HG02885 (cell line): ENCODE data around the gene YIPF2.
"Not testable (repeated sequence)": the region's sequence is repeated elsewhere in the genome, so short reads cannot be mapped to it uniquely, and the experiment has no call there.

ENCODE experiments used
- ATAC-seq: cut with Tn5 transposase; IDR thresholded peaks from one replicate; pipeline ENCODE4 v1.9.1; 2021; ENCODE audit warnings: mild to moderate bottlenecking; ENCODE audit not compliant: unreplicated experiment, poor library complexity

The YIPF2 gene

DNA sequence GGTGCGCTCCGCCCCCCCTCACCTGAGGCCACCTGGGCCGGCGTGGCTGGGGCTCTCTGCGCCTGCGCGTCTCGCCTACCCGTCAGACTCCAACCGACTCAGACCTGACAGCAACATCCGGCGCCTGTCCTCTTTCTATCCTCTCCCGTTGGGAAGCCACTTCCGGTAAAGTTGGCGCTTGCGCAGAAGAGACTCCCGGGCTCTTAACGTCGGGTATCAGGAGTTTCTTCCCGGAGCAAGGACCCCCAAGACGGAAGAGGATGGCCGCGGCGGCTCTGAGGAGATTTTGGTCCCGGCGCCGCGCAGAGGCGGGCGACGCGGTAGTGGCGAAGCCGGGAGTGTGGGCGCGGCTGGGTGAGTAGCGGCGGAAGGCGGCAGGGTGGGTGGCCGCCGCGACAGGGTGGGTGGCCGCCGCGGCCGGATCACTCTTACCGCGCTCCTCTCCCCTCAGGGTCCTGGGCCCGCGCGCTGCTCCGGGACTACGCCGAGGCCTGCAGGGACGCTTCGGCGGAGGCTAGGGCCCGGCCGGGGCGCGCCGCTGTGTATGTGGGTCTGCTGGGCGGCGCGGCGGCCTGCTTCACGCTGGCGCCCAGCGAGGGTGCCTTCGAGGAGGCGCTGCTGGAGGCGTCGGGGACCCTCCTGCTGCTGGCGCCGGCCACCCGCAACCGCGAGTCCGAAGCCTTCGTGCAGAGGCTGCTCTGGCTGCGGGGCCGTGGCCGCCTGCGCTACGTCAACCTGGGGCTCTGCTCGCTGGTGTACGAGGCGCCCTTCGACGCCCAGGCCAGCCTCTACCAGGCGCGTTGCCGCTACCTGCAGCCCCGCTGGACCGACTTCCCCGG is at the start of gene YIPF2, which contains the start of gene TIMM29:
YIPF2 (minus strand) TSS at position 77 of the 839 bp plus-strand sequence. CDS start 229 bp downstream, outside the sequence.
TIMM29 (plus strand) TSS at position 249 of the 839 bp plus-strand sequence; CDS start at position 261, 12 bp downstream.
- peak; percentile 90 for ATAC-seq

DNA sequence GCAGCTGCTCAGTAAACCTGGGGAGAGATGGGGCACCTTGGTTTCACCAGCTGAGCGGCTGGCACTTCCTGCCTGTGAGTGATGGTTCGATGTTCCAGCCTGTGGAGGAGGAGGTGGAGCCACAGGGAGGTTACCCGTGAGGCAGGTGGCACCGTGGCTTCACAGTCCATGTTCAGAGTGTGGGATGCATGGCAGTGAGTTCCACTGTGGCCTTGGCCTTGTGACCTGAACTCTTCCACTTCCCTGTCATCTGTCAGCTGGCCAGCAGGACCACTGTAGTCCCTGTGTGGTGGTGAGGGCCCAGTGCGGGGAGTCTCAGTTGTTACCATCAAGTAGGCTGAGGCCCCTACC is 49.3 kb upstream of the YIPF2 start:
- no peak for ATAC-seq

DNA sequence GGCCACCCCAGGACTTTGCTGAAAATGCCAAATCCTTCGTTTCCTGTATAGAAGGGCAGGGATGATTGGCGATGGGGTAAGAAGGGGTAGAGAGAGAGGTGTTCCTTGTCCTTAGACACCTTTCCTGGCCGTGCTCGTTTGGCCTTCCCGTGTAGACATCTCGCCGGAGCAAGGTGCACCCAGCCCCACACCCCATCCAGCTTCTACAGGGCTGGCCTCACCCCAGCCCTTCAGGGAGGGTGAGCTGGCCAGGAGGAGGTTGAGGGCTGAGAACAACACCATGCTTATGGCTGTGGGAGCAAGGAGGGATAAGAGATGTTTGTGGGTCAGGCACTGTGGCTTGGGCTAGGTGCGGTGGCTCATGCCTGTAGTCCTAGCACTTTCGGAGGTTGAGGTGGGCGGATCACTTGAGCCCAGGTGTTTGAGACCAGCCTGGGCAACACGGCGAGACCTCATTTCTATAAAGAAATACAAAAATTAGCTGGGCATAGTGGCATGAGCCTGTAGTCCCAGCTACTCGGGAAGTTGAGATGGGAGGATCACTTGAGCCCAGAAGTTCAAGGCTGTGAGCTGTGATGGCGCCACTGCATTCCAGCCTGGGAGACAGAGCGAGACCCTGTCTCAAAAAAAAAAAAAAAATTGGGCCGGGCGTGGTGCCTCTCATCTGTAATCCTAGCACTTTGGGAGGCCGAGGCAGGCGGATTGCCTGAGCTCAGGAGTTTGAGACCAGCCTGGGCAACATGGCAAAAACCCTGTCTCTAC is 47.9 kb upstream of the YIPF2 start:
- no peak for ATAC-seq

DNA sequence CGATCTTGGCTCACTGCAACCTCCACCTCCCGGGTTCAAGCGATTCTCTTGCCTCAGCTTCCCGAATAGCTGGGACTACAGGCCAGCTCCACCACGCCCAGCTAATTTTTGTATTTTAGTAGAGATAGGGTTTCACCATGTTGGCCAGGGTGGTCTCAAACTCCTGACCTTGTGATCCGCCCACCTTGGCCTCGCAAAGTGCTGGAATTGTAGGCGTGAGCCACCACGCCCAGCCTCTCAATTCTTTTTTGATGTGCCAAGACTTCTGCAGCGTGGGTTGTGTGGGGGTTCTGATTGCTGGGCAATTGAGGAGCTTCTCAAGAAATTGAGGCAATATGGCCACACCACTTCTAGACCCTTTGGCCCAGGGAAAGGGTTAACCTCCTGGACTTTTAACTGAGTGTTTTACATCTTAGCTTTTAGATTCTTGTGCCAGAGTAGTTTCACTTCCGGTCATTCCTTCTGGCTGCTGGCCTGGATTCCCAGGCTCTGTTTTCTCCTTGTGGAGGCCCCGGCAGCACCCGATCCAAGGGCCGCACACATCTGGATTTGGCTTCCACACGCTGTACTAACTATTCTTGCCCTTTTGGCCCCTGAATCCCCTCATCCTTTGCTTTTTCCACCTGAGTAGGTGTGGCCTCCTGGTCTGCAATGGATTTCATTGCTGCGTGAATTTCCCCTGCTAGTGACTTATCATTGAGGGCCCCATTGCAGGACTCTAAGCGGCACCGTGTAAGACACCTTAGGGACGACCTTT is 47.1 kb upstream of the YIPF2 start:
- ATAC-seq = no peak

DNA sequence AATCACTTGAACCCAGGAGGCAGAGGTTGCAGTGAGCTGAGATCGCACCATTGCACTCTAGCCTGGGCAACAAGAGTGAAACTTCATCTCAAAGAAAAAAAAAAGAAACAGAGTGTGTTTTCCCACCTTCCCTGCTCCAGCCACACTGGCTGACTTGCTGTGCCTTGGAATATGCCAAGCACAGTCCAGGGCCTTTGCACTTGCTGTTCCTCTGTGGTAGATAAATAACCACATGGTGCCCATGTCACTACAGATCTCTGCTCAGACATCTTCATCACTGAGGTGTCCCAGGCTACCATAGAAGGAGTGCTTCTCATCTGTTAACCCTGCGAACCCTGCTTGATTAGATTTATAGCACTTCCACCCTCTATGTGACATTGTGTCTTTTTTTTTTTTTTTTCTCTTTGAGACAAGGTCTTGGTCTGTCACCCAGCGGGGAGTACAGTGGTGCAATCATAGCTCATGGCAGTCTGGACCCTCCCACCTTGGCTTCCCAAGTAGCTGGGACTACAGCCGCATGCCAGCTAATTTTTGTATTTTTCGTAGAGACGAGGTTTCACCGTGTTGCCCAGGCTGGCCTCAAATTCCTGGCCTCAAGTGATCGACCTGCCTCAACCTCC is 42.8 kb upstream of the YIPF2 start:
- no peak for ATAC-seq

DNA sequence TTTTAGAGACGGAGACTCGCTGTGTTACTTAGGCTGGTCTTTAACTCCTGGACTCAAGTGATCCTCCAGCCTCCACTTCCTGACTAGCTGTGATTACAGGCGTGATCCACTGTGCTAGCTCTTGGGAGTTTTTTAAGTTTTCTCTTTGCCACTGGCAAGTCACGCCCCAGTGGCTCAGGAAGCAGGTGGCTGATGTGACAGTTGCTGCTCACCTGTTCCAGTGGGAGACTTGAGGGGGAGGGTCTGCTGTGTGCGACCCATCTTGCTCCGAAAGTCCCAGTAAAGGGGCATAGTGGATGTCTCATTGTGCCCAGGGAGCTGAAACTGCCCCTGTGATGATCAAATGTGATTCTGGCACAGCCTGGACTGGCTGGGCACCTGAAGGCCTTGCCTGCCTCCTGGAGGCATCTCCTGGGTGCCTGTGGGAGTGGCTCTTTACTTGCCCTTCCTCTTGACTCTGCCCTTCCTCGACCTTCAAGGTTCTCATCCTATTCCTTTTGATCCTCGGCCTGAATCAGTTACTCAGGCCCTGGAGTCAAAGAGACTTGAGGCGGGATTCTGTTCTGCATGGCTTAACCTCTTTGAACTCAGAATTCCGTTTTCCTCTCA is 40.2 kb upstream of the YIPF2 start:
- no peak for ATAC-seq

DNA sequence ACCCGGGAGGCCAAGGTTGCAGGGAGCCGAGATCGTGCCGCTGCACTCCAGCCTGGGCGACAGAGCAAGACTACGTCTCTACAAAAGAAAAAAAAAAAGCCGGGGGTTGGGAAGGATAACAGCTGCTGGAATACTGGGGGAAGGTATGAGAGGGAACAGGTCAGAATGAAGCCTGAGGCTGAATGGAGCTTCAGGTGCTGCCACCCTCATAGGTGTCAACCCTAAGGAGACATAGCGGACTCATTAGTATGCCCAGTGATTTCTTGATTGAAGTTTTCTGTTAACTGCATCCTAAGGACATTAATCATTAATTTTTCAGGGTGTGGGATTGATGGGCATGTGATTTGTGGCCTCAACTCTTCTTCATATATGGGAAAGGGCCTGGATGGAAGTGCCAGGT is 38.4 kb upstream of the YIPF2 start:
- no peak for ATAC-seq

DNA sequence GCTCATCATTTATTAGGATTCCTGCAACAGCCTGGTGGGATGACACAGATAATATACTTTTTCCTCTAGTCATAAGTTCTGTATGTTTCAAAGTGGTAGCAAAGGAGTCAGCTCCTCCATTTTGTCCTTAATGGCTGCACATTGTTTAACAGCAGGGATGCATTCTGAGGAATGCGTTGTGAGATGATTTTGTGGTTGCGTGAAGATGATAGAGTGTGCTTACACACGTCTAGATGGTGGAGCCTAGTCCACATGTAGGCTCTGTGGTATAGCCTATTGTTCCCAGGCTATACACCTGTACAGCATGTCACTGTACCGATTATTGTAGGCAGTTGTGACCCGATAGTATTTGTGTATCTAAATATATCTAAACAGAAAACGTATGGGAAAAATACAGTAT is 37.0 kb upstream of the YIPF2 start:
- ATAC-seq = no peak

DNA sequence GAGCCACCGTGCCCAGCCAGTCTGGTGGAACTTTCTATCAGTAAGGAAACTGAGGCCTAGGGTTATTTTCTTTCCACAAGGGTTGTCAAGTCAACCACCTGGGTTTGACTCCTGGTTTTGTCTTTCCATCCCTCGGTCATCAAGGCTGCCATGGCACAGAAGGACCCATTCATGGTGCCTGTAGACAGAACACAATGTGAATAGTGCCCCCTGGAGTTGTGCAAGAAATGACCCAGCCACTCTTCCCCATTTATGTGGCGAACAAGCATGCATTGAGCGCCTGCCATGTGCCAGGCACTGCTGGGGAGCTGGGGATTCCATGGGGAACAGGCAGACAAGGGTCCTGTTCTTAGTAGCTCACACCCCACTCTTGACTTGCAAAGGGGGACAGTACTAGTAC is 36.5 kb upstream of the YIPF2 start:
- ATAC-seq = no peak

DNA sequence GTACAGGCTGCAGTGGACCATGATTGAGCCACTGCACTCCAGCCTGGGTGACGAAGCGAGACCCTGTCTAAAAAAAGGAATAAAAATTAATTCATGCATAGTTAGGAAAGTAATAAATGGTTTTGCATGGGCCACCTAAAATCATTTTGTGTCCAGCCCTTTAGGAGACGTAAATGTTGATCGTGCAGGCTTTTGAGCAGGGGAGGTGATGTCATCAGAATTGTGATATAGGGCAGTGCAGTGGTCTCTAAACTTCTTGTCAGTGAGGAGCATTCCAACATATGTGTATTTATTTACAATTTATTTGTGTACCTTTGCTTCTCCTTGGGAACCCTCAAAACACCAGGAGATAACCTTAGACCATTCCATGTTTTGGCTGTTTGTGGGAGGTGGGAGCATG is 35.4 kb upstream of the YIPF2 start:
- no peak for ATAC-seq

DNA sequence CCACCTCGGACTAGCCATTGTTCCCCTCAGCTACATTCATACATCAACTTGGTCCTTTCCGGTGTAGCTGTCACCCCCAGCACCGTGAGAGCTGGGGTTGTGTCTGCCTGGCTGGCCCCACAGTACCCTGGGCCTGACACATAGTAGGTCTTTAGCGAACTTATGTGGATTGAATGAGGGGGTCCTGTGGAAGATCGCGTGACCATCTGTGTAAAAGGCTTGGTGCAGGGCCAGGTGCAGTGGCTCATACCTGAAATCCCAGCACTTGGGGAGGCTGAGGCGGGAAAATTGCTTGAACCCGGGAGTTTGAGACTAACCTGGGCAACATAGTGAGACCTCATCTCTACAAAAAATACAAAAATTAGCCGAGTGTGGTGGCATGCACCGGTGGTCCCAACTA is 34.4 kb upstream of the YIPF2 start:
- no peak for ATAC-seq

DNA sequence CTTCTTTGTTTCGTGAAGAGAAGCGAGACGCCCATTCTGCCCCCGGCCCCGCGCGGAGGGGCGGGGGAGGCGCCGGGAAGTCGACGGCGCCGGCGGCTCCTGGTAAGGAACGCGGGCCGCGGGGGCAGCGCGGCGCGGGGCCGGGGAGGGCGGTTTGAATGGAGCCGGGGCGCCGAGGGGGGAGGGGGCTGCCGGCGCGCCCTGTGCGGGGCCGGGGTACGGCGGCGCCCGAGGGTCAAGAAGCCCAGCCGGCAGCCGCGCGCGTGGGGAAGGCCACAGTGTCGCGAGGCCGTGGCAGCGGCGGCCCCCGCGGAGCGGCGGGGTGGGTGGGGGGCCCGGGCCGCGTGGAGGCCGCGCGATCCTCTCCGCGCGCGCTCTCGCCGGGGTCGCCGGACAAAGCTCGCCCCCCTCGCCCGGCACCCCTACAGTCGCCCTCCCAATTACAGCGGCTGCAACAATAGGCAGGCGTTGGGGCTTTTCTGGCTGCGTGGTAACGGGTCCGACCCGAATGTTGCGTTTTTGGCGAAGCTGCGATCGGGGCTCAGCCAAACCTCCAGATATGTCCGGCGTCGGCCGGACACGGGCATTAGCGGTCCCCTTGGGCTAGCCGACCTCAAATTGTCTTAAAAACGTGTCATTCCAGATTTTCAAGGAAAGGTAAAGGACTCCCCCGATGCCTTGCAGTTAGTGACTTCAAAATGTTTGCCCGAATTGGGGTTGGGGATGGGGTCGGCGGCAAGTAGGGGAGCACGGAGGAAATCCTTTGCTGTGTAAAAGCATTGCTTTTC is 32.8 kb upstream of the YIPF2 start:
- peak; percentile 36 for ATAC-seq

DNA sequence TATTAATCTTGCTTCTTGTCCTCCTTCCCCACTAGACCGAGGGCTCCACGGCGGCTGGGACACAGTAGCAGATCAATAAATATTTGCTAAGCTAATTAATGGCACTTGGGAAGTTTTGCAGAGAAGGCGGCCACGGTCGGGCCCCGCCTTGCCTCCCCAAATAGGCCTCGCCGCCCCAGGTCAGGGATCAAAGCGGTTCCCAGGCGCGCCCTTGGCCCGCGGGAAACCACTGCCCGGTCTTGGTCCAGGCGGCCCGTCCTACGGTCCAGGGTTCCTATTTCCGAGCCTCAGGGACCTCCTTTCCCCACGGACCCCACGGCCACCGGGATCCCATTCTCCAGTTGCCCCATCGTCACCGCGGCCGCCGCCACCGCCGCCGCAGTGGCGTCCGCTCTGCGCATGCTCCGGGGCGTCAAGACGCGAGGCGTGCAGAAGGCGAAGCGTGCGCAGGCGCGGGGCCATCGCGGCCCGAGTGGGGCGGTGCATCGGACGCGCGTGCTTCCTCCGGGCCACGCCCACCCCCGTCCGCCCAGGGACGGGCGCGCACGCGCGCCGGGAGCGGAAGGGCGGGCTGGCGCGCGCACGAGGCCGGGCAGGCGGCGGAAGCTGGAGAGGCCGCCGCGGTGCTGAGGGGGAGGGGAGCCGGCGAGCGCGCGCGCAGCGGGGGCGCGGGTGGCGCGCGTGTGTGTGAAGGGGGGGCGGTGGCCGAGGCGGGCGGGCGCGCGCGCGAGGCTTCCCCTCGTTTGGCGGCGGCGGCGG is 32.1 kb upstream of the YIPF2 start, which contains the start of gene SMARCA4:
SMARCA4 (plus strand) TSS at position 717 of the 759 bp plus-strand sequence. CDS start 23,122 bp downstream, outside the sequence.
- ATAC-seq = peak; percentile 83

DNA sequence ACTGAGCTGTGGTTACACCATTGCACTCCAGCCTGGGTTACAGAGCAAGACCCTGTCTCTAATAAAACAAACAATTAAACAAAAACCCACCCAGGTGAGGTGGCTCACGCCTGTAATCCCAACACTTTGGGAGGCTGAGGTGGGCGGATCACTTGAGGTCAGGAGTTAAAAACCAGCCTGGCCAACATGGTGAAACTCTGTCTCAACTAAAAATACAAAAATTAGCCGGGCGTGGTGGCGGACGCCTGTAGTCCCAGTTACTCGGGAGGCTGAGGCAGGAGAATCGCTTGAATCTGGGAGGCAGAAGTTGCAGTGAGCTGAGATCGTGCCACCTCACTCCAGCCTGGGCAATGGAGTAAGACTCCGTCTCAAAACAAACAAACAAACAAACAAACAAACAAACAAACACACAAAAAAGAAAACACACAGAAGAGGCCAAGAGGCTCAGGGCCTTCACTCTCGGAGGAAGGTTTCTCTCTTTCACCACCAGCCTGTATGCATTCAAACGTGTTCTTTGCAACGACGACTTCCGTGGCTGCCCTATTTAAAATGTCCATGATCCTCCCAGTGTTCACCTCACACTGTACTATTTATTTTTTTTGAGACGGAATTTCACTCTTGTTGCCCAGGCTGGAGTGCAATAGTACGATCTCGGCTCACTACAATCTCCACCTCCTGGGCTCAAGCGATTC is 31.0 kb upstream of the YIPF2 start:
- not testable (repeated sequence) for ATAC-seq

DNA sequence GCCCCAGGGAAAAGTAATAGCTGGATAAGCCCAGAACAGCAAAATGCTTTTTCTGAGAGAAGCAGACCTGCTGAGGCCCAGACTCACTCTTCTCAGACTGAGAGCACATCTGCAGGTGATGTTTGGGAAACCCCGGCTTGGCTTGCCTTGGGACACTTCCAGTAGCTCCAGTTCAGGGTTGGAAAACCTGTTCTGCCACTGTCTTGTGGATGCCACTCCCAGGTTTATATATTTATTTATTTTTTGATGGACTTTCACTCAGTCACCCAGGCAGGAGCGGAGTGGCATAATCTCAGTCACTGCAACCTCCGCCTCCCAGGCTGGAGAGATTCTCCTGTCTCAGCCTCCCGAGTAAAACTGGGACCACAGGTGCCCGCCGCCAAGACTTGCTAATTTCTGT is 24.4 kb upstream of the YIPF2 start:
- ATAC-seq = no peak

DNA sequence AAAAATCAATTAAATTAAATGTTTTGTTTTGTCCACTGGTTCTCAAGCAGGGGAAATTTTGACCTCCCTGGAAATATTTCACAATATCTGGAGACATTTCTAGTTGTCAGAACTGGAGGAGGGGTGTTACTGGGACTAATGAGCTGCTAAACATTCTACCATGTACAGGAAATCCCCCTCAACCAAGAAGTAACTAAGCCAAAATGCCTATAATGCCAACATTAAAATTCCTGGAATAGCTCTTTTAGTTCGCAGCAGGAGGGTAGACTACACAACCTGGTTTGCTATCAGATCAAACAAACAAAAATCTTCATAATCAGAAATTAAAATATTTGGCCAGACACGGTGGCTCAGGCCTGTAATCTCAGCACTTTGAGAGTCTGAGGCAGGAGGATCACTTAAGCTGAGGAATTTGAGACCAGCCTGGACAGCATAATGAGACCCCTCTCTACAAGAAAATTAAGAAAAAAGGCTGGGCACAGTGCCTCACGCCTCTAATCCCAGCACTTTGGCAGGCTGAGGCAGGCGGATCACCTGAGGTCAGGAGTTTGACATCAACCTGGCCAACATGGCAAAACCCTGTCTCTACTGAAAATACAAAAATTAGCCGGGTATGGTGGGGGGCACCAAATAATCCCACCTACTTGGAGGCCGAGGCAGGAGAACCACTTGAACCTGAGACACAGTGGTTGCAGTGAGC is 18.7 kb upstream of the YIPF2 start:
- ATAC-seq = no peak

DNA sequence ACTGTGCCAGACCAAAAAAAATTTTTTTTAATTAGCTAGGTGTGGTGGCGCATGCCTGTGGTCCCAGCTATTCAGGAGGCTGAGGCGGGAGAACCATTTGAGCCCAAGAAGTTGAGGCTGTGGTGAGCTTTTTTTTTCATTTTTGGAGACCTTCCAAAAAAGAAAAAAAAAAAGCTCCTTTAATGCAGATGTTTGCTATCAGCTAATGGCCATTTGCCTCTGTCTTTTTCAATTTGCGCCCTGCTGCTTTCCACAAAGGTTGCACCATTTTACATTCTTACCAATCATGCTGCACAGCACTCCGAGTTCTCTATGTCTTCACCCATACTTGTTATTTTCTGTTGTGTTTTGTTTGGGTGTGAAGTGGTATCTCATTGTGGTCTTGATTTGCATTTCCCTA is 16.8 kb upstream of the YIPF2 start:
- ATAC-seq = no peak
